SW480 (cell line): ENCODE measurements around the gene HSPA9.

Experiments
- DNase-seq: peaks from one replicate; pipeline ENCODE4 v3.0.0-alpha.2; 2016; ENCODE audit warnings: low spot score

Gene HSPA9

DNA sequence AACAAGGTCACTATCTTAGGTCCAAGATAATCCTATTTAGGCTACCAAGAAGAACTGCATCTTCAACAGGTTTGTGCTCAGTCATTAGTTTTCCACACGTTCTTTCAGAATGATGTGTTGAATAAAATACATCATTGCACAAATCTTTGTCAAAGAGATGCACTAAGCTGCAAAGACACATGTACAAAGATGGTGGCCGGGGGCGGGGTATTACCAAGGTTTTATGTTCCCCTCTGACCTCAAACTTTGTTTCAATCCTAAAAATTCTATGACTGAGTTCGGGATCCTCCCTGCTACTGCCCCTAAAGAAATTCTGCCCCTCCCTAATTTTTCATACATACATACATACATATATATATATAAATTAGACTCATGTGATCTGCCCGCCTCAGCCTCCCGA, 14.2 kb downstream of the HSPA9 start:
- DNase-seq, result no peak

GRCh38 chr5:138559937-138560336, 15.3 kb downstream of the HSPA9 start:
- DNase-seq, result no peak

GRCh38 chr5:138557677-138558076, 17.5 kb downstream of the HSPA9 start:
- no peak for DNase-seq

DNA sequence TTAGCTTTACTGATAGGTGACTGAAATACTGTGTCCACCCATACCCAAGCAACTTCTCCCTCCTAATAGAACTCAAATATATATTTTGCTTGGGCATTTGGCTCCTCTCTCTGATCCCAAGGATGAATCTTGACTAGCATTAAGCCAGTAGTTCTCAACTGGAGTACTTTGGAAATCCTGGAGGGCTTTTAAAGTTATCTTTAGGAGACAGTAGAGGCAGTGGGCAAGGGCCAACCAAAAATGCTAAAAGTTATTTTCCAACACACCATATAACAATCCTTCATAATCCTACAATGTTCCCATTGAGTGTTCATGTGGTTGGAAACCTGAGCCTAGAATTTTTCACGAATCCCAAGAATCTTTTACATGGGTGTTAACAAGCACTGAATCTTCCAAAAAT, 21.1 kb downstream of the HSPA9 start:
- no peak for DNase-seq

DNA sequence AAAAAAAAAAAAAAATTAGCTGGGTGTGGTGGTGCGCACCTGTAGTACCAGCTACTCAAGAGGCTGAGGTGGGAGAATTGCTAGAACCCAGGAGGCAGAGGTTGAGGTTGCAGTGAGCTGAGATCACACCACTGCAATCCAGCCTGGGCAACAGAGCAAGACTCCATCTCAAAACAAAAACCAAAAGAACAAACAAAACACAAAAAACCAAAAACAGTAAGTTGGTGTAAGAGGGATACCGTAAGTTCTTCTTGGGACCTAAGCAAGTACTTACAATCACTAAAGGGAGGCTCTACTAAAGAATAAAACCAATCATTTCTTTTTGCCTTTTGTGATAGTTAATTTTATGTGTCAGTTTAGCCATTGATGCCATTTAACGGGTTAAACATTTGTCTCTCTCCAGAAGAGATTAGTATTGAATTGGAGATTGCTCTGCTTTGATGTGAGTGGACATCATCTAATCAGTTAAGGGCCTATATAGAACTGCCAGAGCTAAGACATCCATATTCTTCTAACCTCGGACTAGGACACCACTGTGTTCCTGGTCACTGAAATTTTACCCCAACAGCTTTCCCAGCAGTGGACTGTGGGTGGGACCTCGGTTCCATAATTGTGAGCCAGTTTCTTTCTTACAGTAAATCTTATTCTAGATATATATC, 21.6 kb downstream of the HSPA9 start:
- DNase-seq, result no peak

DNA sequence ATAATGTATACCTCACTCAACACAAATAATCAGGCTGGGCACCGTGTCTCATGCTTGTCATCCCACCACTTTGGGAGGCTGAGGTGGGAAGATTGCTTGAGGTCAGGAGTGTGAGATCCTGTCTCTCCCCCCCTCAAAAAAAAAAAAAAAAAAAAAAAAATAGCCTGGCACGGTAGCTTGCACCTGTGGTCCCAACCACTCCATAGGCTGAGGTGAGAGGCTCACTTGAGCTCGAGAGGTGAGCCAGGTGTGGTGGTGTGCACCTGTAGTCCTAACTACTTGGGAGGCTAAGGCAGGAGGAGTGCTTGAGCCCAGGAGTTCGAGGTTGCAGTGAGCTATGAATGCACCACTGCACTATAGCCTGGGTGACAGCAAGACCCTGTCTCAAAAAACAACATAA, 22.5 kb downstream of the HSPA9 start:
- no peak for DNase-seq

GRCh38 chr5:138549414-138549813, 25.8 kb downstream of the HSPA9 start:
- DNase-seq, result no peak

GRCh38 chr5:138545919-138546562, 29.2 kb downstream of the HSPA9 start:
- no peak for DNase-seq

- DNase-seq, result no peak
These were observed 30.7 kb downstream of the HSPA9 start for GRCh38 chr5:138544181-138545134.

DNA sequence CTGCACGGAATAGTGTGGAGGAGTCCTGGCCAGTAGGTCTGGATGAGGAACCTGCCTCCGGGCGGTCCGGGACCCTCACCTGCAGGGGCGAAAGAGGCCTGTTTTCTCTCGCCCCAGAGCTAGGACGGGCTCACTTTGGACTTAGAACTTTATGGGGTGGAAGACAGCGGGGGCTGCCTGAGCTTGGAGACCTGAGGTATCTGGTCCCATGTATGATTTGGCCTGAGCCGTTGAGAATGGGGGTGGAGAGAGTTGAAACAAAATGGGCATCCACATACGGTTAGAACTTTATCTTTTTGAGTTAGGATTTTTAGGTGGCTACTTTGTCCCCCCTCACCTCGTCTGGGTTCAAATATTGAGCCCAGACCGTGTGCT, 31.5 kb downstream of the HSPA9 start:
- no peak for DNase-seq

DNA sequence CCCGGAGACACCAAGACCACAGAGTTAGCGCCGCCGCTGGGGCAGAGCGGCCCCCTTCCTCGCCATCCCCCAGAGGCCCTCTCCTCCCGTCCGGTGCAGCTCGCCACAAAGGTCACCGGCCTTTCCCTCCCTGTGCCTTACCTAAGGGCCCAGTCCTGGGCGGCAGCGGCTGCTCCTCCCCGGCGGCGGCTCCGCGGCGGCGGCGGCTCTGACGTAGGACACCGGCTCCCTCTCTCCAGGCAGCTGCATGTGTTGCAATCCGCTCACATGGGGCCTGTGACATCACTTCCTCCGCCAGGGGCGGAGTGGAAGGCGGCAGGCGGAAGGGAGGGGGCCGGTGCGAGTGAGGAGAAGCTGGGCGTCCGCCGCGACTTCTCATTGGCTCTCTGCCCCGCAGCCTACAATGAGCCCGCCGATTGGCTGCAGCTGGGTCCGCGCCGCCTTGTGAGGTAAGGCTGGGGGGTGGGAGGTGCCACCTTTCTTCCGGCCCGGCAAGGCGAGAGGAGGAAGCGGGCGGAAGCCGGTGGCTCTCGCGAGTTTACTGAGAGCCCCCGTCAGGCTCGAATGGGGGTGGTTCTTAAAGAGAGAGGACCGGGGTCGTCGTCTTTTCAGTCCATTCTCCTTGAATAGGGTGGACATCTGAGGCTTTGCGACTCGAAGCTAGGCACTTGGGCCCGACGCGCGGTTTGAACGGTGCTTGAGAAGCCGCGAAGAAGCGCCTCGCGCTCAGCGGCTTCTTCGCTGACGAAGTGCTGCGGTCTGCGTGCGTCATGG, 32.1 kb downstream of the HSPA9 start, which contains the start of gene ETF1:
Gene ETF1 (minus strand): TSS at position 281 of the 774 bp plus-strand sequence. CDS start 318 bp downstream, outside the sequence.
- DNase-seq, result peak; percentile 99

DNA sequence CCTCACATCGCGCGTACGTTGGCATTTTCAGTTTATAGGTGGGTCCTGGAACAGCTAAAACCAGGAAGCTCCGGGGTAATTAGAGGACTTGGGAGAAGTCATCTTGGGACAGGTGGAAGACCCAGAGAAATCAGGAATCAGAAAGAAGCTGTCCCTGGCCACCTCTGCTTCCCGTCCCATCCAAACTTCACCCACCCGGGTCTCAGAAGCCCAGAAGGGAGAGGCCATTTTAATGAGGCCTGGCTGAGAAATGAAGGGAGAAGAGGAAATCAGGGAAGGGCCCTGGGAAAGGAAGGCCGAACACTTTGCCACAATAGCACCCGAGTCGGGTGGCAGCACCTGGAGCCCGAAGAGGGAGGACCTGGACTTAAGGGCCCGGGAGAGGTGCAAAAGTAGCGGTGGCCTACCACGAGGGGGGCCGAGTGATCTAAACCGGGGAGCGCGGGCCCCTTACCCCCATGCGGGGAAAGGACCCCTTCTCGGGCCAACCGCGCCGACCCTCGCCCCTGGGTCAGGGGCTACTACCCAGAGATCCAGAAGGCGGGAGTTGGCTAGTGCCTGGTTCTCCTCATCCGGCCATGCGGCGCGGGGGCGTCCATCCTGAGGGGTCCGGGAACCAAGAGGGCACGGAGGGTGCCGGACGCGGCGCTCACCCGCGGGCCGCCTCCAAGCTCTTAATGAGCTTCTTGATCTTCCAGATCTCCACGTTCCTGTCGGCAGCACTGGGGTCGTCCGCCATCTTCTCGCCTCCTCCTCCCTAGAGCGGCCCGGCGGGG, 32.8 kb downstream of the HSPA9 start:
- DNase-seq, result no peak

DNA sequence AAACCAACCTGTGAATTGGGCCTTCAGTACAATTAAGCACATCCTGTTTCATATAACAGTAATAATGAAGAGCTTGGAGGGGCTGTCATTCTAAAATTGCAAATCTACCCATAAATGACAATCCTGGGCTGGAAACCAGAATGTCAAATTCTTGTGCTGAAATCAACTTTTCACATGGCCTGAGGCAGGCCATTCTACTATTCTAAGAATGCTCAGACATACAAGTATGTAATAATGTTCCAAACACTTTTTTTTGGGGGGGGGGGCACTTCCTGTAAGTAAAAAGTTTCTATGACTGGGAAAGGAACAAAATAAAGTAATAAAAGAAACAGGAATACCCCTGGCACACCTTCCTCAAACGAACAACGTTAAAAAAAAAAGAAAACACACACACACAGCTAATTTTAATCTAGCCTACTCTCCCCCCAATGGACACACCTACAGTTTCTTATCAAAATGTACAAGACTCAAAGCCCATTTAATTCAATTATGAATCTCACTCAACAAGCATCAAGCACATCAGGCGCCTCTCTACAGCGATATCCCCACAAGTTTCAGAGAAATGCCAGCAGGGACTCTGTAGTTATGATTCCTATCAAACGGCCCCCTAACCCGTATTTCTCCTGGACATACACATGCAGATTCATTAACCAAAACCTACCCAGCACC, 33.6 kb downstream of the HSPA9 start:
- DNase-seq, result no peak

DNA sequence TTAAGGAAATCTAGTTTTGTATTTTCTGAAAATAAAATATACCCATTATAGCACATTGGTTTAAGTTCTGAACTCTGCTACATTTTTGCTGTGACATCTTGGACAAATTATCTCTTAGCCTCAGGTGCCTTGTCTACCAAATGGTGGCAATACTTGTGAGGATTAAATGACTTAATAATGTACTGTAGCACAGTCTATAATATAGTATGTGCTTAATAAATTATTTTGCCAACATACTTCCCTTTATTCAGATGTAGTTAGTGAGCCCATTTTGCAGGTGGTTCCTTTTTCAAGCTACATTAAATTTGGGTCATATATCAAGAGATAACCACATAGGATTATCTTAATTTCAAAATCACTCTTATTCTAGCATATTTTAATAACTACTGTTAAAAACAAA, 35.4 kb downstream of the HSPA9 start:
- no peak for DNase-seq

DNA sequence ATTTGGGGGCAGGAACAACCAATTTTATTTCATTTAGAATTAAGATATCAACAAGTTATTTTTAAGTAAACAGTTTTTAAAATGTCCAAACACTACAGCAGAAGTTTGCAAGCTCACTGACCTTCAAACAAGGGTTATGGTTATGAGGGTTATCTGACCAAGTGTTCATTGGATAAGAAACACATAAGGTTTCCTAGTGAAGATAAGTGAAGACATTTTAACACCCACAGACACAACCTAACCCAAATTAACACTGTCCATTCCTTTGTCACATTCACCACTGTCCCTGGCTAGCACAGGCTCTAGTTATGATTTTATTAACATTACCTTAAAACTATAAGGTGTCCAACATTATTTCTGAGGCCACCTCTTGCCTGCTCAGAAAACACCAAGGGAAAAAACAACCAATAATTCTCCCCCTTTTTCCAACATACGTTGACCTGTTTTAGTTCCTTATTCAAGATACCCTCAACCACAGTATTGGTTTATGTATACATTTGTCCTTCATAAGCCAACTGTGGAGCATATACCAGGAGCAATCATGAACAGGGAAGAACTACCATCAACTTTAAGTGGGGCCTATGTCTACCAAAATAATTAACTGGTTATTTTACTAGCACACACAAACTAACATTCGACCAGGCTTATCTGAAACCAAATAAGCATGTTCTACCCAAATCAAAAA, 36.1 kb downstream of the HSPA9 start:
- no peak for DNase-seq

- DNase-seq, result no peak
These were observed 38.4 kb downstream of the HSPA9 start for GRCh38 chr5:138536665-138537315.

GRCh38 chr5:138536215-138536614, 39.0 kb downstream of the HSPA9 start:
- no peak for DNase-seq

DNA sequence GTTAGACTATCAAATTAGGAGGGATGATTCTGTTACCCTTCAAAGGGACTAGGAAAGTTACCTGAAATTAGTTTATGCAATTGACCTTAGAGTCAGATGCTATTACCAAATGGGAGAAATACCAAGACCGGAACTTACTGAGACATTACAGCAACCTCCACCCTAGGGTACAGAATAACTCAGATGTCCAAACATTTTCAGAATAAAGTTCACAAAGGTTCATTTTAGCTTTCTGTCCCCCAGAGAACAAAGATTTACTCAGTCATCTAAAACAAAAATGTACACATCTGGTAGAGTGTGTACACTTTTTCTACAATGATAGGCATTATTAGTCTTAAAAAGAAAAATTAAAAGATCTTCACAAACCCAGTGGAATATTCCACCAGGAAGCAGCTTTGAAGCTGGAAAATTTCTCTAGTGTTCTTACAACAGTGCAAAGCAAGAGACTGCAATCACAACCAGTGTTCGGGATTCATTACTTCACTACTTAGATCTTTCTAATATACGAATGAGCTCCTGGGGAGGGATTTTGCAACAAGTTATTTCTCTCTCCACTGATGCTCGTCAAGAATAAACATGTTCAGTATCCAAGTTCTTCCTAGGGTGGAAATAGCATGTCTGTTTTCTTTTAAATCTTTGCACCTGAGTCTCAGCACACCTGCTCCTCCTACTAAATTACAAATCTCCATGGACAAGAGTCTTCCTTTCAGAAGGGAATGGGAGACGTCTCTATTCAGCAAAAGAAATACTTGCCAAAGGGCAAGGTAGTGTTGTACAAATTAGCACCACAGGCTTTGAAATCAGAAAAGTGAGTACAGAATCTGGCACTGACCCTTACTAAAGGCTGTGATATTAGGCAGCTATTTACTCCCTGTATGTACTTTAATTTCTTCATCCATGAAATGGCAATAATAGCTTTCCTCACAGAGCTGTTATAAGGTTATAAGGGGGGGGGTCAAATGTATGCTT, 40.9 kb downstream of the HSPA9 start:
- DNase-seq, result no peak
